Lower leg skin (tissue), 3 donors: ENCODE measurements around the gene VANGL2.

ENCODE experiments used
- POLR2A ChIP-seq, 2 donors: fragments of 450-650 bp; IDR thresholded peaks; one replicate each; pipeline ENCODE4 v1.6.1; 2016 to 2017; ENCODE audit warnings: antibody characterized with exemption in 2 of 2, mild to moderate bottlenecking in 1 of 2, moderate library complexity in 1 of 2
- TF ChIP-seq, protein P1 (sequence below), 3 donors: fragments of 450-650 bp; IDR thresholded peaks; one replicate each; pipeline ENCODE4 v1.5.1; 2016; ENCODE audit warnings: antibody characterized with exemption in 3 of 3, mild to moderate bottlenecking in 3 of 3, moderate library complexity in 2 of 3

DNA sequence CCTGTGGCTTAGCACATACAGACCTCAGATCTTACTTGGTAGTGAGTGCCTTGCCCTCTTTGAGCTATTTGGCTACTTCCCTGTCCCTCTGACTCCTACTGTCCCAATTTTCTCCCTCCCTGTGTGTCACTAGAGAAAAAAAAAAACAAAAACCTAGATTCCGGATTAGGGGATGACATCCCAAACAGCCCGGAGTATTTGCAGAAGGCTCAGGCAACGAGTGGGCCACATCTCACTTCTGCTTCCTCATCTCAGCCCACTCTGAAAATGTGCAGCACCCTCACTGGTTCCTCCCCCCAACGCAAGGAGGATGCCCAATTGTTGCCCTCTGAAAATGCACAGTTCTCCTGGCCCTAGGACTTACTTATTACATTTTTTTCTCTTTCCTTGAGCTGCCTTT lies 28.6 kb upstream of the VANGL2 start:
- TF ChIP-seq, protein P1, sequence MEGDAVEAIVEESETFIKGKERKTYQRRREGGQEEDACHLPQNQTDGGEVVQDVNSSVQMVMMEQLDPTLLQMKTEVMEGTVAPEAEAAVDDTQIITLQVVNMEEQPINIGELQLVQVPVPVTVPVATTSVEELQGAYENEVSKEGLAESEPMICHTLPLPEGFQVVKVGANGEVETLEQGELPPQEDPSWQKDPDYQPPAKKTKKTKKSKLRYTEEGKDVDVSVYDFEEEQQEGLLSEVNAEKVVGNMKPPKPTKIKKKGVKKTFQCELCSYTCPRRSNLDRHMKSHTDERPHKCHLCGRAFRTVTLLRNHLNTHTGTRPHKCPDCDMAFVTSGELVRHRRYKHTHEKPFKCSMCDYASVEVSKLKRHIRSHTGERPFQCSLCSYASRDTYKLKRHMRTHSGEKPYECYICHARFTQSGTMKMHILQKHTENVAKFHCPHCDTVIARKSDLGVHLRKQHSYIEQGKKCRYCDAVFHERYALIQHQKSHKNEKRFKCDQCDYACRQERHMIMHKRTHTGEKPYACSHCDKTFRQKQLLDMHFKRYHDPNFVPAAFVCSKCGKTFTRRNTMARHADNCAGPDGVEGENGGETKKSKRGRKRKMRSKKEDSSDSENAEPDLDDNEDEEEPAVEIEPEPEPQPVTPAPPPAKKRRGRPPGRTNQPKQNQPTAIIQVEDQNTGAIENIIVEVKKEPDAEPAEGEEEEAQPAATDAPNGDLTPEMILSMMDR (IDR thresholded peaks at IDR 0.05) = no peak
- TF ChIP-seq POLR2A (IDR thresholded peaks at IDR 0.05) = no peak
